A204.1 (cell line): ENCODE results near the gene MTFMT.
"Not testable (repeated sequence)": the region's sequence is repeated elsewhere in the genome, so short reads cannot be mapped to it uniquely, and the experiment has no call there.

Experiments
- FAIRE-seq: peaks from 2 replicates; lab custom pipeline; 2012; peaks lifted over from hg19 to GRCh38; lab: Jason Lieb, UNC

The MTFMT gene

DNA sequence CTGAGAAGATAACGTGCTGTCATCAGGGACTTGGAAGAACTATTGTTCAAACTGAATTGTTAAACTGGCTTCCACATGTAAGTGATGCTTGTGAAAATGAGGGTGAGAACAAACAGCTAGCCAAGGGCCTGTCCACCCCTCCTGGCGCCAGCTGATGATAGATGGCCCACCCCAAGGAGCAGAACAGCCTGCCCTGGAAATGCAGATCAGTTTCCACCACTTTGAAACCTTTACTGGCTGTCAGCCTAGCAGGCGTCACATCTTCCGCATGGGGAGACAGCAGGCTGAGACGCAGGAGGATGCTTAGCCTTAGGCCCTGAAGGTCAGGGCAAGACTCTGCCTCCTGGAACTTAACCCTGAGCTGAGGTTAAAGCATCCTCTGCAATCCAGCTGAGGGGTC is 9.4 kb upstream of the MTFMT start:
- no peak for FAIRE-seq

- no peak for FAIRE-seq
Observed at GRCh38 chr15:65038428-65038827, 9.0 kb upstream of the MTFMT start.

GRCh38 chr15:65037309-65037708 is 7.9 kb upstream of the MTFMT start:
- FAIRE-seq: no peak

GRCh38 chr15:65034719-65035118 is 5.3 kb upstream of the MTFMT start:
- no peak for FAIRE-seq

DNA sequence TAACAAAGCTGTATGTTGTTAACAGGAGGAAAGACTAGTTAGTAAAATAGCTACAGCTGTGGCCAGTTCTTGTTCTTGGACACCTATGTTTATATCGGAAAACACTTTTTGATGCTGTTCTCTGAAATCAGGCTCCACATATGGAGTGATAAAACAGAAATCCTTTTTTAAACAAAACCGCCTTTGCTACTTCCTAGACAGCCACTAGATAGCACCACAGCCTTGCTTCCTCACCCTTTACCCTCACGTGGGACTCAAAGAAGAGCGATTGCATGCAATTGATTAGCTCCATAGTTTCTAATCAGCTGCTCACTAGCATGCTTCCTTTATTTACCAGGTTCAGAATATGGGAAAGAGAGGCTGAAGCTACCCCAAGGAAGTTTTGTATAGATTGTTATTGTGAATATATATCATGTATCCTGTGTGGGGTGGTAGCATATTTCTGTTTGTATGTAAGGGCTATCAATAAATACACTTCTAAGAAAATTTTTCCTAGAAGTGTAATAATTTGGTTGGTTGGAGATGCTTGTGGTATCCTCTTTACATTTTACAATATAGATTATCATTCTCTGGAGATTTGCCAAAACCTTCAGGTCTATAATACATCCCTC is 4.3 kb upstream of the MTFMT start:
- no peak for FAIRE-seq

DNA sequence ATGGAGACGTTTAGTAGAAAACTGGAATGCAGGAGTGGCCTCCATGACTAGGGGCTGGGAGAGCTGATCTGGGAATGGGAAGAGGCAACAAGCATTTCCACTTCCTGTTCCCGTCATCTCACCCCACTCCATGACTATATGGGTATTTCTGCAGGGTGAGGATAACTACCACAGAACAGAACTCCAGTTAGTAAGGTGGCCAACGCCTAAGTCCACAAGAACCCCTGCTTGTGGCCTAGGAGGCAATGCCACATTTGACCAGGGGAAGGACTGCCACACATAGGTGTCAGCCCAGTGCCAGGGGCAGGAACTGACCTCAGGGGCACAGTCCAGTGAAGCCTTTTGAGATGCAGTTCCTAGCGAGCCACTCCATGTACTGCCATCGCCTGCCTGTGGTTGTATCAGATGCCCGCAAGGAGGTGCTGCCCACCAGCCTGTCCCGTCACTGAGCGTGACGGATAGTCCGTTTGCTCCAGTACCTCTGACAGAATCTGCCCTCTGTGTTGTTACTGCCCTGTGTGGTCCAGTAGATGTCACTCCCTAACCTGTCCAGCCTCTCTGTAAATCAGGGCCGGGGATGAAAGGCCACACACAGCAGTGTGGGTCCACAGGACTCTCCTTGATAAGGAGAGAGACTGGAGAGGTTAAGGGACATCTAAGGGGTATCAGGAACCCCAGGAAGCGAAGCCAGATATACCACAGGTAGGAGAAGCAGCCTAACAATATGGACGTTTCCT is 3.5 kb upstream of the MTFMT start:
- peak; percentile 14 for FAIRE-seq

DNA sequence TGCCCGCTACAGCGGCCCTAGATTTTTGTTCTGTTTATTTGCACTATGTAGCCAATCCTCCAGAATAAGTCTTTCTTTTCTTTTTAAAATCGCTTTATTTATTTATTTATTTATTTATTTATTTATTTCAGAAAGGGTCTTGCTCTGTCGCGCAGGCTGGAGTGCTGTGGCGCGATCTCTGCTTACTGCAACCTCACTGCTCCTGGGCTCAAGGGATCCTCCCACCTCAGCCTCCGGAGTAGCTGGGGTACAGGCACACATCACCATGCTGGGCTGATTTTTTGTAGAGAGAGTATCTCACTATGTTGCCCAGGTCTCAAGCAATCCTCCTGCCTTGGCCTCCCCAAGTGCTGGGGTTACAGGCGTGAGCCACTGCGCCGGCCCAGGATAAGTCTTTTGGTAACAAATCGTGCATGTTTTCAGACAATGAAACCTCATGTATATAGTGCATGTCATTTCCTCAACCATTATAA is 333 bp upstream of the MTFMT start:
- FAIRE-seq: no peak

GRCh38 chr15:65028338-65028737 is 1.1 kb downstream of the MTFMT start:
- FAIRE-seq: no peak

GRCh38 chr15:65027593-65027992 is 1.8 kb downstream of the MTFMT start:
- FAIRE-seq: no peak

GRCh38 chr15:65026756-65027155 is 2.7 kb downstream of the MTFMT start:
- no peak for FAIRE-seq

DNA sequence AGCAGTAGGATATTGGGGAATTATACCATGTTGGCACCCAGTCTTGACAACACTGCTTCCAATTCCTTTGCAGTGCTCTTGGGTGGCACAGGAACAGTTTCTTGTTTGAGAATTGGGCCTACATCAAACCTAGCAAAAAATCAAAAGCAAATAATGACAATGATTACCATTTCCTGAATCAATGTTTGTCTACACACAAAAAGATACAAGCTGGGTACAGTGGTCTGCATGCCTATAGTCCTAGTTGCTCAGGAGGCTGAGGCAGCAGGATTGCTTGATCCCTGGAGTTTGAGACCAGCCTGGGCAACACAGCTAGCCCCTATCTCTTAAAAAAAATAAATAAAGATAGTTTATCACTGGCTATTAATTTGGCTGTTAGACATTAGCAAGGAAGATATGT is 8.0 kb downstream of the MTFMT start:
- FAIRE-seq: no peak

DNA sequence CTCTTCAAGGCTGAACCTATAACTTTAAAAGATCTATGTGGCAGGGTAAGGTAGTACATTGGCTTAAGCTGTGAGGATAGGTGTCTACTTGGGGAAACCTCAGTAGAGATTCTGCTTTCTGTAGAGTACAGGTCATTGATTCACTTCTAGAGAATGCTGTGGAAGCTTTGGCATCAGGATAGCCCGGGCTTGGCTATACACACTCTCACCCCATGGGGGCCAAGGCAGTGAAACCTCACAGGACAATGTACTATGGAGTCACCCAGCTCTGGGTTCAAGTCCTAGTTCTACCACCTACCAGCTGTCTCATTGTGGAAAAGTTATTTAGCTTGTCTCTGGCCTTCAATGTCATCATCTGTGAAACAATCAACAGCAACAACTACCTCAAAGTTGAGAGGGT is 9.0 kb downstream of the MTFMT start:
- no peak for FAIRE-seq

- not testable (repeated sequence) for FAIRE-seq
Observed at GRCh38 chr15:65011198-65011597, 18.2 kb downstream of the MTFMT start.

GRCh38 chr15:65008983-65009382 is 20.5 kb downstream of the MTFMT start:
- FAIRE-seq: no peak

- no peak for FAIRE-seq
Observed at GRCh38 chr15:65006876-65007275, 22.6 kb downstream of the MTFMT start.

GRCh38 chr15:65004993-65005392 is 24.4 kb downstream of the MTFMT start:
- no peak for FAIRE-seq

DNA sequence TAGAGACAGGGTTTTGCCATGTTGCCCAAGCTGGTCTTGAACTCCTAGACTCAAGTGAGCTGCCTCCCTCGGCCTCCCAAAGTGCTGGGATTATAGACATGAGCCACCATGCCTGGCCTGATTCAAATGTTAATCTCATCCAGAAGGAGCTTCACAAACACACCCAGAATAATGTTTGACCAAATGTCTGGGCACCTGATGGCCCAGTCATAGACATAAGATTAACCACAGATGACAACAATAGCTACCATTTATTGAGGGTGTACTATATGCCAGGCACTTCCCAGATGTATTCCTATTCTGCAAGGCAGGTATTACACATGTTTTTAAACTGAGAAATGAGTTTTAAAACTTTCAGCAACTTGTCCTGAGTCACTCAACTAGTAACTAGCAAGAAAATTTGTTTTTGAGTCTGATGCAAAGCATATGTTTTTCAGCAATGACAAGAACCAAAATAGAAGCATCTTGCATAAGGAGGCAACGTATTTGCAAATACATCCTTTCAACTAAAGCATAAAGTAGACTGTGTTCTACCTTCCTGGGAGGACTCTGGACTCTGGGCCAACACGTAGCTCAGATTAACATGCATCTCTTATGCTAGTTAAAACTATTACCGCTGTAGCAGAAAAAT is 31.6 kb downstream of the MTFMT start:
- no peak for FAIRE-seq

- no peak for FAIRE-seq
Observed at GRCh38 chr15:64997066-64997465, 32.4 kb downstream of the MTFMT start.

DNA sequence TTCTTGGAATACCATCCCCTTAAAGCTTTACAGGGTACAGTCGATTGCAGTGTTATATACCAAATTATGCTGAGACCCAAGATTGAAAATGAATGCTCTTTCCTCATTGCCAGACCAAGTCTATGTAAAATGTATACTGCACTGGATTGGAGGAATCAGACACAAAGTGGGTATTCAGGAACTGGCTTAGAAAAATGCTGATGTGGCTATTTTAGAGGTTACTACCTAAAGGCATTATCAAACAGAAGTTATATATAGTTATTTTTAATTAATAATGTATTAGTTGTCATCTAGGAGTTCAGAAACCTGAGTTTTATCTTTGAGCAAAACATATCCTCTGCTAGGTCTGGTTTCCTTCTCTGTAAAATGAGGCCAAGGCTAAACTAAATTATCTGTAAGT is 36.1 kb downstream of the MTFMT start:
- FAIRE-seq: no peak

- FAIRE-seq: no peak
Observed at GRCh38 chr15:64991536-64992135, 37.8 kb downstream of the MTFMT start.

GRCh38 chr15:64990168-64990470 is 39.3 kb downstream of the MTFMT start:
- no peak for FAIRE-seq

DNA sequence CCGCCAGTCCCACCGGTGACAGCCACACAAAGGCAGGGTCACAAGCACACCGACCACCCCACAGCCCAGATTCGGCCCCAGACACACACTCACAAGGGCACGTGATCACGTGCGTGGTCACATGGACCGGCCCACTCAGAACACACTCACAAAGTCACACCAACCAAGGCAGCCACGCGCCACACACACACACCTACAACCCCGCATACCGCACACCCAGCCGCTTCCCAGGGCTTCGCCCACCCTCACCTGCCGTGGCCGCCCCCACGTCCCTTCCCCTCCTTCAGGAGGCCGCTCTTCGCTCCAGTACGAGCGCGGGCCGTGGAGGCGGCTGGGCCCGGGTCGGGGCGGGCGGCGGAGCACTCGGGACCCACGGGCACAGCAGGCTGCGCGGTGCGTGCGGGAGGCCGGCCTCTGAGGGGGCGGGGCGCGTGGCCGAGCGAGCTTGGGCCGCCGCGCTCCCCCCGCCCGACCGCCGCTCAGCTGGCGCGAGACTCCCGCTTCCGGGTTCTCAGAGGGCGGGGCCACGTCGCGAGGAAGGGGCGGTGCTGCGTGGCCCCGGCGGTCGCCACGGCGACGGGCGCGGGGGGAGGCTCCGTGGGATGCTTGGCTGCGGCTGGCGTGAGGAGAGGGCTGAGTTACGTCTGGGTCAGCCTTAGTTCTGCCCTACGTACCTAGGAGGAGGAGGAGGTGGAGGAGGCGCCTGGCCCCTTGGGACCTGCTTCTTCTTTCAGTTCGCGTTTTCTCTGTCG is 39.8 kb downstream of the MTFMT start, which contains the start of gene SPG21:
Gene SPG21, minus strand, starts transcription at position 499 of the 752 bp plus-strand sequence. CDS start 6,345 bp downstream, outside the sequence.
- no peak for FAIRE-seq

GRCh38 chr15:64987136-64987535 is 42.3 kb downstream of the MTFMT start:
- FAIRE-seq: no peak
